Astrocyte (in vitro differentiated cells and primary cell): Measurements from ENCODE around the gene ILRUN. TPM values are rescaled to one million over a fixed set of nuclear protein-coding genes. Genes with fewer than 3 reads are reported as not detected.
A peak's percentile ranks its signal among the peaks of the same experiment; 100 is the strongest.
"Not testable (repeated sequence)": the region's sequence is repeated elsewhere in the genome, so short reads cannot be mapped to it uniquely, and the experiment has no call there.

ENCODE experiments used
- DNase-seq: peaks from one replicate; pipeline ENCODE4 v3.0.0-alpha.2; 2010; ENCODE audit warnings: low read depth
- FAIRE-seq: peaks from 2 replicates; lab custom pipeline; 2011; peaks lifted over from hg19 to GRCh38; lab: Jason Lieb, UNC
- H2AFZ ChIP-seq: 2 replicates; pipeline ENCODE4 v1.6.0; 2012; ENCODE audit warnings: low read depth, low read length, inconsistent platforms
- H3K27ac ChIP-seq: 2 replicates; pipeline ENCODE4 v1.5.1; 2011; ENCODE audit warnings: low read depth, low read length, inconsistent platforms
- H3K27me3 ChIP-seq: 2 replicates; pipeline ENCODE4 v1.6.0; 2011; ENCODE audit warnings: low read length, inconsistent platforms; ENCODE audit not compliant: insufficient read depth
- H3K36me3 ChIP-seq: 2 replicates; pipeline ENCODE4 v1.5.1; 2011; ENCODE audit warnings: low read length, inconsistent platforms; ENCODE audit not compliant: insufficient read depth
- H3K4me1 ChIP-seq: 2 replicates; pipeline ENCODE4 v1.5.1; 2011; ENCODE audit warnings: low read length, inconsistent platforms; ENCODE audit not compliant: insufficient read depth
- H3K4me2 ChIP-seq: 2 replicates; pipeline ENCODE4 v1.6.0; 2012; ENCODE audit warnings: low read length, inconsistent platforms
- H3K4me3 ChIP-seq: 2 replicates; pipeline ENCODE4 v1.5.1; 2011; ENCODE audit warnings: low read depth, mild to moderate bottlenecking, low read length, inconsistent platforms; ENCODE audit not compliant: insufficient read depth
- H3K79me2 ChIP-seq: 2 replicates; pipeline ENCODE4 v1.6.0; 2012; ENCODE audit warnings: mild to moderate bottlenecking, low read length, inconsistent platforms; ENCODE audit not compliant: insufficient read depth
- H3K9ac ChIP-seq: 2 replicates; pipeline ENCODE4 v1.6.0; 2012; ENCODE audit warnings: mild to moderate bottlenecking, low read length, inconsistent platforms
- H3K9me3 ChIP-seq: 2 replicates; pipeline ENCODE4 v1.5.1; 2012; ENCODE audit warnings: low read depth, mild to moderate bottlenecking, low read length, inconsistent platforms; ENCODE audit not compliant: insufficient read depth
- H4K20me1 ChIP-seq: 2 replicates; pipeline ENCODE4 v1.6.0; 2012; ENCODE audit warnings: low read length, inconsistent platforms; ENCODE audit not compliant: insufficient read depth
- H3K27ac Mint-ChIP-seq: one replicate; pipeline ENCODE4 v1.8.0; 2021; ENCODE audit warnings: mild to moderate bottlenecking, mixed read lengths; ENCODE audit not compliant: unreplicated experiment
- H3K27me3 Mint-ChIP-seq: one replicate; pipeline ENCODE4 v1.8.0; 2021; ENCODE audit warnings: low read depth, mixed read lengths; ENCODE audit not compliant: unreplicated experiment
- H3K36me3 Mint-ChIP-seq: one replicate; pipeline ENCODE4 v1.8.0; 2021; ENCODE audit warnings: low read depth, mixed read lengths; ENCODE audit not compliant: unreplicated experiment
- H3K4me1 Mint-ChIP-seq: one replicate; pipeline ENCODE4 v1.8.0; 2021; ENCODE audit warnings: low read depth, mixed read lengths; ENCODE audit not compliant: unreplicated experiment
- H3K4me3 Mint-ChIP-seq: one replicate; pipeline ENCODE4 v1.8.0; 2021; ENCODE audit warnings: mild to moderate bottlenecking, moderate library complexity, mixed read lengths; ENCODE audit not compliant: unreplicated experiment
- H3K9me3 Mint-ChIP-seq: one replicate; pipeline ENCODE4 v1.8.0; 2021; ENCODE audit warnings: mild to moderate bottlenecking, mixed read lengths; ENCODE audit not compliant: unreplicated experiment
- CTCF ChIP-seq: IDR thresholded peaks from 2 replicates; pipeline ENCODE4 v1.5.1; 2011; ENCODE audit warnings: low read depth, mild to moderate bottlenecking, inconsistent platforms, low read length, moderate library complexity; ENCODE audit not compliant: insufficient read depth
- EZH2 ChIP-seq: IDR thresholded peaks from 2 replicates; pipeline ENCODE4 v1.6.1; 2012; ENCODE audit warnings: mild to moderate bottlenecking, low read length, inconsistent platforms; ENCODE audit not compliant: insufficient read depth
- total RNA-seq: library from RNA; stranded (reverse); gene quantifications from 2 replicates; pipeline ENCODE4 v1.2.1, GENCODE V29; 2021

Gene ILRUN
- total RNA-seq, 1 donor from 2014 or later = 63.3 TPM

GRCh38 chr6:34684919-34685318, 11.6 kb downstream of the ILRUN start:
- no peaks in the 10 kb centered on the region for H3K9me3 Mint-ChIP-seq
- H3K9me3 ChIP-seq = no peaks in the 10 kb centered on the region

GRCh38 chr6:34684364-34684763, 12.2 kb downstream of the ILRUN start:
- no peaks in the 10 kb centered on the region for H3K36me3 ChIP-seq
- H3K9me3 ChIP-seq = no peaks in the 10 kb centered on the region
- no peak overlapping the region for H3K4me3 ChIP-seq
- no peak overlapping the region for H3K27ac Mint-ChIP-seq
- no peaks in the 10 kb centered on the region for H3K9me3 Mint-ChIP-seq
- no peak overlapping the region for H3K9ac ChIP-seq
- H4K20me1 ChIP-seq = peaks cover 49% of the 10 kb centered on the region
- no peak overlapping the region for H3K4me3 Mint-ChIP-seq
- H3K4me1 Mint-ChIP-seq = peaks cover 18% of the 10 kb centered on the region
- no peaks in the 10 kb centered on the region for H3K27me3 ChIP-seq
- H3K27ac ChIP-seq = no peak overlapping the region
- peaks cover 89% of the 10 kb centered on the region for H3K79me2 ChIP-seq
- H3K4me1 ChIP-seq = peaks cover 11% of the 10 kb centered on the region
- no peak overlapping the region for H3K4me2 ChIP-seq
- FAIRE-seq (no peak), DNase-seq (no peak)
- TF ChIP-seq EZH2 = no peak
- no peak for TF ChIP-seq CTCF
- H3K36me3 Mint-ChIP-seq = peaks cover 5% of the 10 kb centered on the region
- H3K27me3 Mint-ChIP-seq = no peaks in the 10 kb centered on the region
- H2AFZ ChIP-seq = no peak overlapping the region

More at GRCh38 chr6:34684919-34685318, 11.6 kb downstream of the ILRUN start:
- DNase-seq (no peak), FAIRE-seq (no peak)
- H4K20me1 ChIP-seq = peaks cover 46% of the 10 kb centered on the region
- H3K79me2 ChIP-seq = peaks cover 89% of the 10 kb centered on the region
- Mint-ChIP-seq H3K27ac (no peak overlapping the region), H3K36me3 (peaks cover 5% of the 10 kb centered on the region), H3K4me3 (no peak overlapping the region), H3K4me1 (peaks cover 13% of the 10 kb centered on the region), H3K27me3 (no peaks in the 10 kb centered on the region)
- H3K27ac ChIP-seq = no peak overlapping the region
- H3K4me1 ChIP-seq = peaks cover 6% of the 10 kb centered on the region
- no peak overlapping the region for H3K4me2 ChIP-seq
- H3K27me3 ChIP-seq = no peaks in the 10 kb centered on the region
- no peak overlapping the region for H3K9ac ChIP-seq
- H3K4me3 ChIP-seq = no peak overlapping the region
- TF ChIP-seq CTCF = no peak
- TF ChIP-seq EZH2 = no peak
- H2AFZ ChIP-seq = no peak overlapping the region
- H3K36me3 ChIP-seq = no peaks in the 10 kb centered on the region

- TF ChIP-seq CTCF (no peak), EZH2 (no peak)
- peak; percentile 56 for DNase-seq
- no peak for FAIRE-seq
- peaks cover 18% of the 10 kb centered on the region for H3K4me1 Mint-ChIP-seq
- peaks cover 2% of the 10 kb centered on the region for H3K36me3 Mint-ChIP-seq
- H3K9me3 Mint-ChIP-seq = no peaks in the 10 kb centered on the region
- no peak overlapping the region for H3K27ac ChIP-seq
- H3K4me3 ChIP-seq = no peak overlapping the region
- H3K9ac ChIP-seq = no peak overlapping the region
- H3K27ac Mint-ChIP-seq = peak overlapping the region; percentile 20
- H3K79me2 ChIP-seq = peaks cover 80% of the 10 kb centered on the region
- no peak overlapping the region for H3K4me3 Mint-ChIP-seq
- no peaks in the 10 kb centered on the region for H3K27me3 ChIP-seq
- H2AFZ ChIP-seq = no peak overlapping the region
- H3K36me3 ChIP-seq = no peaks in the 10 kb centered on the region
- no peak overlapping the region for H3K4me2 ChIP-seq
- H3K27me3 Mint-ChIP-seq = no peaks in the 10 kb centered on the region
- H3K4me1 ChIP-seq = peaks cover 11% of the 10 kb centered on the region
- H4K20me1 ChIP-seq = peaks cover 41% of the 10 kb centered on the region
- H3K9me3 ChIP-seq = no peaks in the 10 kb centered on the region
These were observed 15.6 kb downstream of the ILRUN start for GRCh38 chr6:34680802-34681515.

GRCh38 chr6:34680313-34680712, 16.3 kb downstream of the ILRUN start:
- H3K9me3 Mint-ChIP-seq, H3K9me3 ChIP-seq, H3K36me3 Mint-ChIP-seq, H3K4me3 ChIP-seq, H3K9ac ChIP-seq, H3K4me2 ChIP-seq, H3K4me3 Mint-ChIP-seq, DNase-seq, H3K27ac ChIP-seq, FAIRE-seq, H3K27me3 Mint-ChIP-seq, H3K27me3 ChIP-seq, H3K36me3 ChIP-seq, H2AFZ ChIP-seq: not testable (repeated sequence)
- Mint-ChIP-seq H3K4me1 (peaks cover 18% of the 10 kb centered on the region), H3K27ac (peak overlapping the region; percentile 14)
- Histone ChIP-seq H4K20me1 (peaks cover 44% of the 10 kb centered on the region), H3K79me2 (peaks cover 80% of the 10 kb centered on the region), H3K4me1 (peaks cover 11% of the 10 kb centered on the region)
